T-helper 1 cell treated with Interleukin-12 subunit alpha and Interleukin-12 subunit beta and Interleukin-4 antibody, amounts not matched to agents 30 μg/mL and 1 μg/mL, for 36 hours (primary cell): ENCODE data around the gene SLC27A5.
"Not testable (repeated sequence)": the region's sequence is repeated elsewhere in the genome, so short reads cannot be mapped to it uniquely, and the experiment has no call there.

Experiments used
- H3K27ac Mint-ChIP-seq: one replicate; pipeline ENCODE4 v1.8.0; 2021; ENCODE audit warnings: mild to moderate bottlenecking, mixed read lengths
- H3K27me3 Mint-ChIP-seq: one replicate; pipeline ENCODE4 v1.8.0; 2021; ENCODE audit warnings: low read depth, mixed read lengths
- H3K36me3 Mint-ChIP-seq: one replicate; pipeline ENCODE4 v1.8.0; 2021; ENCODE audit warnings: low read depth, mixed read lengths
- H3K4me1 Mint-ChIP-seq: one replicate; pipeline ENCODE4 v1.8.0; 2021; ENCODE audit warnings: low read depth, mixed read lengths
- H3K4me3 Mint-ChIP-seq: one replicate; pipeline ENCODE4 v1.8.0; 2021; ENCODE audit warnings: mild to moderate bottlenecking, moderate library complexity, mixed read lengths
- H3K9me3 Mint-ChIP-seq: one replicate; pipeline ENCODE4 v1.8.0; 2021; ENCODE audit warnings: mixed read lengths

Gene SLC27A5

GRCh38 chr19:58544591-58545285 lies 32.9 kb upstream of the SLC27A5 start:
- H3K4me3 Mint-ChIP-seq, result peak overlapping the region; percentile 95
- peaks cover 3% of the 10 kb centered on the region for H3K27me3 Mint-ChIP-seq
- H3K27ac Mint-ChIP-seq, result peak overlapping the region; percentile 90

GRCh38 chr19:58543826-58544590 lies 32.2 kb upstream of the SLC27A5 start, which contains the start of gene TRIM28:
TSS of gene TRIM28 (plus strand) at chr19:58544064. CDS start at chr19:58544758, 694 bp downstream.
- Mint-ChIP-seq H3K36me3 (peaks cover 33% of the 10 kb centered on the region), H3K4me1 (peaks cover 30% of the 10 kb centered on the region), H3K9me3 (no peaks in the 10 kb centered on the region), H3K4me3 (peak within 1 kb of the TSS; percentile 95), H3K27me3 (peaks cover 10% of the 10 kb centered on the region), H3K27ac (peak within 1 kb of the TSS; percentile 97)

More at GRCh38 chr19:58544591-58545285, 32.9 kb upstream of the SLC27A5 start:
- Mint-ChIP-seq H3K36me3 (peaks cover 38% of the 10 kb centered on the region), H3K9me3 (no peaks in the 10 kb centered on the region), H3K4me1 (peaks cover 28% of the 10 kb centered on the region)

- Mint-ChIP-seq H3K4me1 (peaks cover 31% of the 10 kb centered on the region), H3K36me3 (peaks cover 28% of the 10 kb centered on the region), H3K4me3 (peak overlapping the region; percentile 25), H3K27ac (peak overlapping the region; percentile 72), H3K27me3 (peaks cover 15% of the 10 kb centered on the region)
- not testable (repeated sequence) for H3K9me3 Mint-ChIP-seq
Observed at GRCh38 chr19:58542641-58543372, 31.0 kb upstream of the SLC27A5 start.

- not testable (repeated sequence) for H3K9me3 Mint-ChIP-seq, H3K36me3 Mint-ChIP-seq, H3K27ac Mint-ChIP-seq
- peaks cover 15% of the 10 kb centered on the region for H3K27me3 Mint-ChIP-seq
- peaks cover 14% of the 10 kb centered on the region for H3K4me1 Mint-ChIP-seq
- H3K4me3 Mint-ChIP-seq, result peak overlapping the region; percentile 28
Observed at GRCh38 chr19:58539169-58539559, 27.4 kb upstream of the SLC27A5 start.

- no peaks in the 10 kb centered on the region for H3K9me3 Mint-ChIP-seq
- H3K27ac Mint-ChIP-seq, result peak overlapping the region; percentile 65
- no peaks in the 10 kb centered on the region for H3K36me3 Mint-ChIP-seq
- peaks cover 9% of the 10 kb centered on the region for H3K4me1 Mint-ChIP-seq
- H3K27me3 Mint-ChIP-seq, result peaks cover 15% of the 10 kb centered on the region
- peak overlapping the region; percentile 59 for H3K4me3 Mint-ChIP-seq
Observed at GRCh38 chr19:58538257-58539168, 26.7 kb upstream of the SLC27A5 start.

GRCh38 chr19:58536852-58537798 lies 25.3 kb upstream of the SLC27A5 start:
- Mint-ChIP-seq H3K27ac (no peak overlapping the region), H3K27me3 (peaks cover 15% of the 10 kb centered on the region), H3K9me3 (no peaks in the 10 kb centered on the region), H3K36me3 (no peaks in the 10 kb centered on the region), H3K4me3 (no peak overlapping the region), H3K4me1 (peaks cover 6% of the 10 kb centered on the region)

- H3K27me3 Mint-ChIP-seq, result peaks cover 20% of the 10 kb centered on the region
- peaks cover 6% of the 10 kb centered on the region for H3K4me1 Mint-ChIP-seq
- H3K4me3 Mint-ChIP-seq, result no peak overlapping the region
- no peaks in the 10 kb centered on the region for H3K9me3 Mint-ChIP-seq
- H3K27ac Mint-ChIP-seq, result no peak overlapping the region
- no peaks in the 10 kb centered on the region for H3K36me3 Mint-ChIP-seq
Observed at GRCh38 chr19:58535857-58536256, 24.1 kb upstream of the SLC27A5 start.

- Mint-ChIP-seq H3K4me1 (no peaks in the 10 kb centered on the region), H3K36me3 (no peaks in the 10 kb centered on the region), H3K27ac (no peak overlapping the region), H3K27me3 (peaks cover 5% of the 10 kb centered on the region), H3K9me3 (no peaks in the 10 kb centered on the region), H3K4me3 (no peak overlapping the region)
Observed at GRCh38 chr19:58531034-58531840, 19.4 kb upstream of the SLC27A5 start.

GRCh38 chr19:58529405-58529804 lies 17.6 kb upstream of the SLC27A5 start:
- Mint-ChIP-seq H3K4me3 (no peak overlapping the region), H3K4me1 (no peaks in the 10 kb centered on the region), H3K9me3 (no peaks in the 10 kb centered on the region), H3K27ac (no peak overlapping the region), H3K27me3 (peaks cover 5% of the 10 kb centered on the region), H3K36me3 (no peaks in the 10 kb centered on the region)

GRCh38 chr19:58522709-58523108 lies 10.9 kb upstream of the SLC27A5 start:
- Mint-ChIP-seq H3K36me3 (peaks cover 6% of the 10 kb centered on the region), H3K9me3 (no peaks in the 10 kb centered on the region), H3K4me1 (peaks cover 20% of the 10 kb centered on the region), H3K27me3 (no peaks in the 10 kb centered on the region), H3K4me3 (no peak overlapping the region), H3K27ac (no peak overlapping the region)

- Mint-ChIP-seq H3K4me3 (no peak overlapping the region), H3K27me3 (no peaks in the 10 kb centered on the region), H3K9me3 (no peaks in the 10 kb centered on the region), H3K36me3 (peaks cover 6% of the 10 kb centered on the region), H3K27ac (no peak overlapping the region), H3K4me1 (peaks cover 23% of the 10 kb centered on the region)
Observed at GRCh38 chr19:58521651-58522050, 9.9 kb upstream of the SLC27A5 start.

GRCh38 chr19:58520257-58520599 lies 8.4 kb upstream of the SLC27A5 start:
- Mint-ChIP-seq H3K4me3 (peak overlapping the region; percentile 100), H3K9me3 (no peaks in the 10 kb centered on the region), H3K36me3 (peaks cover 14% of the 10 kb centered on the region), H3K4me1 (peaks cover 32% of the 10 kb centered on the region), H3K27ac (peak overlapping the region; percentile 97), H3K27me3 (no peaks in the 10 kb centered on the region)
